Measurements from ENCODE around the gene GNB1. TPM values are rescaled to one million over a fixed set of nuclear protein-coding genes. Genes with fewer than 3 reads are reported as not detected.

GNB1 gene
- total RNA-seq, 1 experiment from 2014 or later, result 611 TPM

- no peak for TF ChIP-seq EZH2 (IDR thresholded peaks at IDR 0.05; ENCODE audit: borderline replicate concordance, low read depth, low read length, poor library complexity, severe bottlenecking)
- TF ChIP-seq CTCF (conservative IDR thresholded peaks at IDR 0.05; ENCODE audit: low read depth, low read length), result no peak
- no peak for DNase-seq (ENCODE audit: low spot score)
- intact Hi-C loops (cut with micrococcal nuclease; ENCODE audit: unreplicated experiment), result no loop called here
- ChIA-PET POLR2A (ENCODE audit: low non-redundant PET) (no interaction called here), CTCF (interaction anchor here (0.8 kb wide), 1 partner anchor 132 kb away, joined by 6 read pairs; no protein-coding TSS in a partner anchor)
- Histone ChIP-seq H3K4me3 (ENCODE audit: low read depth, low read length, poor library complexity, severe bottlenecking) (no peak overlapping the region), H3K9me3 (ENCODE audit: low read depth, low read length, poor library complexity, severe bottlenecking) (no peaks in the 10 kb centered on the region), H3K27me3 (replicated peaks; ENCODE audit: insufficient read depth, low read depth, low read length, poor library complexity) (no peaks in the 10 kb centered on the region), H3K27ac (ENCODE audit: low read depth, low read length, poor library complexity, severe bottlenecking) (no peak overlapping the region), H3K36me3 (ENCODE audit: insufficient read depth, low read length, poor library complexity, severe bottlenecking) (no peaks in the 10 kb centered on the region), H3K4me1 (ENCODE audit: insufficient read depth, low read length, poor library complexity, severe bottlenecking) (peaks cover 13% of the 10 kb centered on the region)
- BruUV-seq (replicated peaks), result no TSS peak
These were observed 7.5 kb upstream of the GNB1 start for GRCh38 chr1:1898246-1898933.

- no peak for DNase-seq (ENCODE audit: low spot score)
- peaks cover 22% of the 10 kb centered on the region for H3K4me1 ChIP-seq (ENCODE audit: insufficient read depth, low read length, poor library complexity, severe bottlenecking)
- no peaks in the 10 kb centered on the region for H3K27me3 ChIP-seq (replicated peaks; ENCODE audit: insufficient read depth, low read depth, low read length, poor library complexity)
- TF ChIP-seq EZH2 (IDR thresholded peaks at IDR 0.05; ENCODE audit: borderline replicate concordance, low read depth, low read length, poor library complexity, severe bottlenecking), result no peak
- TF ChIP-seq CTCF (conservative IDR thresholded peaks at IDR 0.05; ENCODE audit: low read depth, low read length), result no peak
- CTCF ChIA-PET, result interaction anchor here (0.7 kb wide), 1 partner anchor 118 kb away, joined by 3 read pairs; no protein-coding TSS in a partner anchor
- no peak overlapping the region for H3K4me3 ChIP-seq (ENCODE audit: low read depth, low read length, poor library complexity, severe bottlenecking)
- intact Hi-C loops (cut with micrococcal nuclease; ENCODE audit: unreplicated experiment), result no loop called here
- no peak overlapping the region for H3K27ac ChIP-seq (ENCODE audit: low read depth, low read length, poor library complexity, severe bottlenecking)
- POLR2A ChIA-PET (ENCODE audit: low non-redundant PET), result interaction anchor here (0.5 kb wide), 1 partner anchor 78 kb away, joined by 5 read pairs; no protein-coding TSS in a partner anchor
- H3K9me3 ChIP-seq (ENCODE audit: low read depth, low read length, poor library complexity, severe bottlenecking), result no peaks in the 10 kb centered on the region
- H3K36me3 ChIP-seq (ENCODE audit: insufficient read depth, low read length, poor library complexity, severe bottlenecking), result no peaks in the 10 kb centered on the region
- no TSS peak for BruUV-seq (replicated peaks)
These were observed 4.8 kb upstream of the GNB1 start for GRCh38 chr1:1895456-1896336.

- intact Hi-C loops (cut with micrococcal nuclease; ENCODE audit: unreplicated experiment), result no loop called here
- Histone ChIP-seq H3K27ac (ENCODE audit: low read depth, low read length, poor library complexity, severe bottlenecking) (peak overlapping the region; percentile 37), H3K27me3 (replicated peaks; ENCODE audit: insufficient read depth, low read depth, low read length, poor library complexity) (no peaks in the 10 kb centered on the region), H3K4me3 (ENCODE audit: low read depth, low read length, poor library complexity, severe bottlenecking) (no peak overlapping the region), H3K9me3 (ENCODE audit: low read depth, low read length, poor library complexity, severe bottlenecking) (no peaks in the 10 kb centered on the region), H3K36me3 (ENCODE audit: insufficient read depth, low read length, poor library complexity, severe bottlenecking) (no peaks in the 10 kb centered on the region), H3K4me1 (ENCODE audit: insufficient read depth, low read length, poor library complexity, severe bottlenecking) (peaks cover 22% of the 10 kb centered on the region)
- CTCF ChIA-PET, result no interaction called here
- BruUV-seq (replicated peaks), result no TSS peak
- TF ChIP-seq CTCF (conservative IDR thresholded peaks at IDR 0.05; ENCODE audit: low read depth, low read length) (no peak), EZH2 (IDR thresholded peaks at IDR 0.05; ENCODE audit: borderline replicate concordance, low read depth, low read length, poor library complexity, severe bottlenecking) (no peak)
- POLR2A ChIA-PET (ENCODE audit: low non-redundant PET), result no interaction called here
- DNase-seq (ENCODE audit: low spot score), result no peak
These were observed 4.2 kb upstream of the GNB1 start for GRCh38 chr1:1895060-1895418.
